Mesothelial cell of epicardium (in vitro differentiated cells): ENCODE results near the gene DCAF8L2. TPM values are rescaled to one million over a fixed set of nuclear protein-coding genes. Genes with fewer than 3 reads are reported as not detected.

Experiments
- DNase-seq, 2 experiments: peaks; one replicate each; pipeline ENCODE4 v3.0.0; 2021; ENCODE audit warnings: low spot score in 2 of 2; ENCODE audit not compliant: unreplicated experiment in 2 of 2
- H3K27ac Mint-ChIP-seq: 2 replicates; pipeline ENCODE4 v1.8.0; 2021; ENCODE audit warnings: mixed read lengths
- H3K27me3 Mint-ChIP-seq: 2 replicates; pipeline ENCODE4 v1.8.0; 2021; ENCODE audit warnings: low read depth, mixed read lengths
- H3K36me3 Mint-ChIP-seq: 2 replicates; pipeline ENCODE4 v1.8.0; 2021; ENCODE audit warnings: mixed read lengths
- H3K4me1 Mint-ChIP-seq: 2 replicates; pipeline ENCODE4 v1.8.0; 2021; ENCODE audit warnings: mixed read lengths
- H3K4me3 Mint-ChIP-seq: 2 replicates; pipeline ENCODE4 v1.8.0; 2021; ENCODE audit warnings: mild to moderate bottlenecking, moderate library complexity, mixed read lengths
- H3K9me3 Mint-ChIP-seq: 2 replicates; pipeline ENCODE4 v1.8.0; 2021; ENCODE audit warnings: mixed read lengths
- CTCF ChIP-seq: fragments of 200-600 bp; sonication (generic); IDR thresholded peaks from one replicate; pipeline ENCODE4 v1.5.0; 2021; ENCODE audit warnings: antibody characterized with exemption; ENCODE audit not compliant: unreplicated experiment
- total RNA-seq: library from RNA; stranded (reverse); gene quantifications from 3 replicates; pipeline ENCODE4 v1.2.1, GENCODE V29; 2021

Gene DCAF8L2
- total RNA-seq, 1 donor from 2014 or later, result 0.11 TPM

DNA sequence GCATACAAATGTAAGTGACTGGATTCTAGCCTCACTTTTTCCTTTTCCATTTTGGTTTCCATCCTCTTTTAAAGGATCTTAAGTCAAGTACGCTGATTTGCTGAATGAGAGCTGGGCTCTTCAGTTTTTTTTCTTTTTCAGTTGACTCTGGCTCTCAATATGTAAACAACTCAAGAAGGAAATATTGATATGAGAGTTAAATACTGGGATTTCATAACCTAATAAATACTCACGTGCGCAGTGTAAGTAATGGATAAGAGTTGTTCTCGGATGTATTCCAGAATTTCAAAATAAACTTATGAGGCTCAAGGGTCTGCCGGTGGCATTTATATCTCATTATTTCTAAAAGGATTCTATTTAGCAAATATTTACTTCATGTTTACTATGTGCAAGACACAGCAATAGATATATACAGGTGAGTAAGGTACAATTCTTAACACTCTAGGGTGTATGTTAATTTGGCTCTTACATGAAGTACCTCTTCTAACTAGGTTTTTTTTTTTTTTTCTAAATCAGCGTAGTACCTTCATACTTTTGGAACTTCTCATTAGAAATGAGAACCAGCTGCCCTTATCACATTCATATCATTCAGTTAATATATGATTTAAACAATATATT lies 206.6 kb downstream of the DCAF8L2 start:
- Mint-ChIP-seq H3K9me3 (peaks cover 12% of the 10 kb centered on the region), H3K36me3 (no peaks in the 10 kb centered on the region), H3K4me3 (no peak overlapping the region), H3K27me3 (no peaks in the 10 kb centered on the region), H3K27ac (no peak overlapping the region), H3K4me1 (no peaks in the 10 kb centered on the region)
- DNase-seq, result no peak
- no peak for TF ChIP-seq CTCF

DNA sequence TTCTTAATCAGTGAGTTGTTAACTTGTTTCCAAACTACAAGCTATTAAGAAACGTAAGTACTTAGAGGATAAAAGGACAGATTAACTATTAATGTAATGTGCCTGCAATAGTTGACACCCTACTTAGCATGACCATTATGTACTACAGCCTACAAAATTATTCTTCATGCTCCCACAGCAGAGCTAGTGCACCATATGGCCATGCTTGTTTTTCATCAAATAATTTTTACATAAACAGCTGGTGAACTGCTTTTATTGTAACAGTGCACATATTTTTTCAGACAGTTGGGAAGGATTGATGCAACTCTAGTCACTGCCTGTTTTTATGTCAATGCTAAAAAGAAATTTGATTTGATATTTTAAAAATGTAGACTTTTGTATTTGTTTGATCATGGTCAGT lies 207.4 kb downstream of the DCAF8L2 start:
- Mint-ChIP-seq H3K27ac (no peak overlapping the region), H3K9me3 (peaks cover 17% of the 10 kb centered on the region), H3K36me3 (no peaks in the 10 kb centered on the region), H3K4me3 (no peak overlapping the region), H3K4me1 (no peaks in the 10 kb centered on the region), H3K27me3 (no peaks in the 10 kb centered on the region)
- TF ChIP-seq CTCF, result no peak
- DNase-seq, result no peak

Other genes with a start within 250 kb of the DCAF8L2 start
- not detected in 3 replicates for gene PPP4R3C, start 127.0 kb upstream of the DCAF8L2 start, total RNA-seq
- not detected in 3 replicates for gene MAGEB10, start 217.6 kb downstream of the DCAF8L2 start, total RNA-seq